ENCODE data around the gene TFB1M. TPM values are rescaled to one million over a fixed set of nuclear protein-coding genes. Genes with fewer than 3 reads are reported as not detected.
A peak's percentile ranks its signal among the peaks of the same experiment; 100 is the strongest.
"Not testable (repeated sequence)": the region's sequence is repeated elsewhere in the genome, so short reads cannot be mapped to it uniquely, and the experiment has no call there.

The TFB1M gene
- total RNA-seq, 2 donors from 2014 or later, result 13.7 to 16.6 TPM

DNA sequence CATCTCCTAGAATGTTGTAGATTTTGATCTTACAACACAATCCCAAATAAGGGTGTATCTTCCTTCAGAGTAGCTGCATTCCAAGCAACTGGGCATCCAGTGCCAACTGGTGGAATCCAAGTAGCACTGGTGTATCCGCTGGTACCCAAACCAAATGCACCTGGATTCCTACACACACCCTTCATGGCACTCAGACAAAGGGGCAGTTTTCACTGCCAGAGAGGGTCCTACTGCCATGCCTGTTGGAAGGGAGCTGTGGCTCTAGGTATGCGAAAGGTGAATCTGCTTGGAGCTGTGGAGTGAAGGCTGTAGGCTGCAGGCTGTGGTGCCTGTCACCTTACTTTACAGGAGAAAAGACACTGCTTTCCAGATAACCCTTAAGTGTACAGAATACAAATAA, 67.5 kb downstream of the TFB1M start:
- Mint-ChIP-seq H3K27me3 (no peaks in the 10 kb centered on the region), H3K4me1 (peaks cover 2% of the 10 kb centered on the region), H3K36me3 (ENCODE audit: low read depth) (no peaks in the 10 kb centered on the region), H3K27ac (no peak overlapping the region), H3K4me3 (no peak overlapping the region)
- DNase-seq, result no peak
- no peaks in the 10 kb centered on the region for H3K9me3 ChIP-seq (ENCODE audit: control insufficient read depth, low read length, poor library complexity, severe bottlenecking)
- ATAC-seq, result no peak

DNA sequence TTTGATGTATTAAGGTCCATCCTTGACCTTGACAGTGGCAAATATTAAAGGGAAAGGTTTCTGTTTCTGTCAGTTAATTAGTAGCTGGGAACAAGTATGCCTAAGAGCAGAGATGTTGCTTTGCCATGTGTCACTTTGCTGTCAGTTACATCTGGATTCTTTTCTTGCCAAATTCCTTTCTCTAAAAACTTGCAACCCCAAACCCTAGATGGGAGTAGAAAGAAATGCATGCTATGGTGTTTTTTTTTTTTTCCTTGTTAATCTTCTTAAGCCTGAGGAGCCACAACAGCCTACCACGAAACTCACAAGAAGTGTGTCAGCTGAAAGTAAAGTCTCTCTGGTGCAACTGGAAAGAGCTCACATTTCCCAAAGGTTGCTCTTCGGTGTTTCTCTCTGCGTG, 68.5 kb downstream of the TFB1M start:
- no peaks in the 10 kb centered on the region for H3K9me3 ChIP-seq (ENCODE audit: control insufficient read depth, low read length, poor library complexity, severe bottlenecking)
- DNase-seq, result no peak
- Mint-ChIP-seq H3K4me1 (peaks cover 2% of the 10 kb centered on the region), H3K27me3 (no peaks in the 10 kb centered on the region), H3K27ac (no peak overlapping the region), H3K4me3 (no peak overlapping the region), H3K36me3 (ENCODE audit: low read depth) (no peaks in the 10 kb centered on the region)
- no peak for ATAC-seq

DNA sequence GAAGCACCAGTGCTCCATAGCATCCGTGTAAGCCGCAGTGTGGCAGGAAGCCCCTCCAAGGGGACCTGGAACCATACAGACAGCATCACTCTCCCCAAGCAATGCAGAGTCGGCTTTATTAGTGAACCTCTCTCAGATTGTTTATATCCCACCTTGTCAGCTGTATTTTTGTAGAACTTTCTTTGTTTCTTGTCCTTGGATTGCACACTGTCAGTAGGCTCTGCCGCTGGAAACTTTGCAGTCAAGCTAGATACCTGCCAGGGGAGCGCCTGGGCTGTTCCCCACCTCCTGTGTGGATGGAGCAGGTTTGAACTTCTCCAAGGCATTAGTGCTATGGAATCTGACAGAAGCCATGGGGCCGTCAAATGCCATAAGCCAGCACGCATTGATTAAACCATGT, 69.1 kb downstream of the TFB1M start:
- DNase-seq (no peak), ATAC-seq (no peak)
- peaks cover 2% of the 10 kb centered on the region for H3K4me1 Mint-ChIP-seq
- peaks cover 4% of the 10 kb centered on the region for H3K27me3 Mint-ChIP-seq
- H3K27ac Mint-ChIP-seq, result no peak overlapping the region
- H3K36me3 Mint-ChIP-seq (ENCODE audit: low read depth), result no peaks in the 10 kb centered on the region
- H3K4me3 Mint-ChIP-seq, result no peak overlapping the region
- no peaks in the 10 kb centered on the region for H3K9me3 ChIP-seq (ENCODE audit: control insufficient read depth, low read length, poor library complexity, severe bottlenecking)

DNA sequence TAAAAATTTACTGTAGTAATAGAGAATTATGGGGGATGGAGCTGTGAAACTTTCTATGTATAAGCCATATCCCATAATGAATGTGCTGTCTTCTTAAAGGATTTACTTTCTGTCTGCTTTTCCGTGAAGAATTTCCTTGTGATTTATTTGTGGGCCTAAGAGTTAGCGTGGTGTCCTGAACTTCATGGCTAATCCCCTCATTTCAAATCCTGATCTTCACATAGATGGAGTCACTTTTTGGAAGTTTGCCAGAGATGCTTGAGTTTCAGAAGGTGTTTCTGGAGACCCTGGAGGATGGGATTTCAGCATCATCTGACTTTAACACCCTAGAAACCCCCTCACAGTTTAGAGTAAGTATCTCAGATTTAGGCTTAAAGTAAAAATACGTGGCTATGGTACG, 69.8 kb downstream of the TFB1M start:
- Mint-ChIP-seq H3K4me3 (no peak overlapping the region), H3K36me3 (ENCODE audit: low read depth) (no peaks in the 10 kb centered on the region), H3K27me3 (peaks cover 9% of the 10 kb centered on the region), H3K27ac (no peak overlapping the region), H3K4me1 (peaks cover 2% of the 10 kb centered on the region)
- DNase-seq (no peak), ATAC-seq (no peak)
- no peaks in the 10 kb centered on the region for H3K9me3 ChIP-seq (ENCODE audit: control insufficient read depth, low read length, poor library complexity, severe bottlenecking)

DNA sequence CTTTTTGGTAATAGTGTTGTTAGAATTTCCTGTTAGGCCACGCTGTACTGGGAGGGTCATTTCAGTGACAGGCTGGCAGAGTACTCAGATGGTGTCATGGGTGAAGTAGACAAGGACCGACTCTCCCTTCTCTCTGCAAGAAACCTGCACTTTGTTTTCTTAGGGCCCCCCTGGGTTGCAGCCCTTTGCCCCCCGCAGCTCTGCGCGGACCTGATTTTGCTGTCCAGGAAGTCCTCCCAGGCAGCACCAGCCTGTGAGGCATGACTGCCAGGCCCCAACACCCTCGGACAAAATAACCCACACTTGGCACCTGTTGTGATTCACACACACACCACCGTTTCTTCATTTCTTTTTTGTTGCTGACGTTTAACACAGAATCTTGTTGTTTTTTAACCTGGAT, 72.3 kb downstream of the TFB1M start:
- no peaks in the 10 kb centered on the region for H3K9me3 ChIP-seq (ENCODE audit: control insufficient read depth, low read length, poor library complexity, severe bottlenecking)
- Mint-ChIP-seq H3K27ac (no peak overlapping the region), H3K27me3 (peaks cover 9% of the 10 kb centered on the region), H3K4me1 (peaks cover 2% of the 10 kb centered on the region), H3K36me3 (ENCODE audit: low read depth) (no peaks in the 10 kb centered on the region), H3K4me3 (no peak overlapping the region)
- ATAC-seq (no peak), DNase-seq (no peak)

DNA sequence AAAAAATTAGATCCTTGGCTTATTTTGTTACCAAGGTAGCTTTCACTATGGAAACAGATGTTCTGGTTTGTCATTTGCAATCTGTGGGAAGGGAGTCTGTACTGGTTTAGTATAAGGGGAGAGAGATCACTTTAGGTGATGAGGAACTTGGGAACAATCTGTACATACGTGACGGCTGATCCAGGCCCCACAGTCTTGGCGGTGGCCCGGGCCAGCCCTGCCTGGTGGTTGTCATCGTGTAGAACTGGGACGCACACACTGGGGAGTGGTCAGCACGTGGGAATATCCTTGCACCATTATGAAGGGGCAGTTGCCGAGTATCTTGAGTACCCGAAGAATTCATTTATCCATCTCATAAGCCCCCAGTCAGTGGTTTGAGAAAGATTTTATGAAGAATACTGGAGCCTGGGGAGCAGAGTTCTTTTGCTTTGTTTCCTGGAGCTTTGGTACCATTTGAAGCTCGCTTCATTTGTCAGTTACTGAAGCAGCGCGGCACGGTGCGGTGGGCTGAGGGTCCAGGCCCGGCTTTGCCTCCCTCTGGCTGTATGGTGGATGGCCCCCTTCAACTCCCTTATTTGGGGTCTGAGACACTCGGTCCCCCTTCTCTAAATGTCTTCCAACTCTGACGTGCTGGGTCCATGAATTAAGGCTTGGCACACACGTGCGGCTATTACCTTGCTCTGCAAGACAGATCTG, 73.2 kb downstream of the TFB1M start:
- no peak overlapping the region for H3K4me3 Mint-ChIP-seq
- no peak for ATAC-seq
- H3K4me1 Mint-ChIP-seq, result peaks cover 2% of the 10 kb centered on the region
- no peaks in the 10 kb centered on the region for H3K9me3 ChIP-seq (ENCODE audit: control insufficient read depth, low read length, poor library complexity, severe bottlenecking)
- peak overlapping the region; percentile 12 for H3K27ac Mint-ChIP-seq
- no peak for DNase-seq
- peaks cover 9% of the 10 kb centered on the region for H3K27me3 Mint-ChIP-seq
- H3K36me3 Mint-ChIP-seq (ENCODE audit: low read depth), result no peaks in the 10 kb centered on the region

DNA sequence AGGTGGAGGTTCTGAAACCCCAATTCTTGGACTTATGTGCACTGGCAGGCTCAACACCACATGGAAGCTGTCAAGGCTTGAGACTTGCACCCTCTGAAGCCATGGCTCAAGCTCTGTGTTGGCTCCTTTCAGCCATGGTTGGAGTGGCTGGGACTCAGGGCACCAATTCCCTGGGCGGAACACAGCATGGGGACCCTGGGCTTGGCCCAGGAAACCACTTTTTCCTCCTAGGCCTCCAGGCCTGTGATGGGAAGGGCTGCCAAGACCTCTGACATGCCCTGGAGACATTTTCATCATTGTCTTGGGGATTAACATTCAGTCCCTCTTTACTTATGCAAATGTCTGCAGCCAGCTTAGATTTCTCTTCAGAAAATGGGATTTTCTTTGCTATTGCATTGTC, 76.7 kb downstream of the TFB1M start:
- DNase-seq (no peak), ATAC-seq (no peak)
- no peak overlapping the region for H3K4me3 Mint-ChIP-seq
- peaks cover 9% of the 10 kb centered on the region for H3K27me3 Mint-ChIP-seq
- no peaks in the 10 kb centered on the region for H3K9me3 ChIP-seq (ENCODE audit: control insufficient read depth, low read length, poor library complexity, severe bottlenecking)
- H3K36me3 Mint-ChIP-seq (ENCODE audit: low read depth), result no peaks in the 10 kb centered on the region
- H3K4me1 Mint-ChIP-seq, result peaks cover 3% of the 10 kb centered on the region
- H3K27ac Mint-ChIP-seq, result no peak overlapping the region

DNA sequence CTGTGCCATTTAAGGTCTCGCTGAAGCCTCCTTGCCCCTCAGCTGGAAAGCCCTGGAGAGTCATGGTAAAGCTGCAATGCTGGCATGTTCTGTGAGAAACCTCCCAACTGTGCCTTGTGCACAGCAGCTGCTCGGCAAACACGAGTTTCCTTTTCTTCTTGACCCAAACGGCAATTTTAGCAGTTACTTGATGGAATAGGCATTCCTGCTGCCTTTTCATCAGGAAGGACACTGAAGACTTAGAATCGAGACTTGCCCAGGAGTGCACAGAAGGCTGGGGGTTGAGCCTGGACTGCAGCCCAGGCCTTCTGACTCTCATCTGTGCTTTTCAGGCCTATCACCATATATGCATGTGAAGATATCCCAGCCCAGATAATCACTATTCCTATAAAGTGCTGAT, 79.2 kb downstream of the TFB1M start:
- DNase-seq (no peak), ATAC-seq (no peak)
- H3K27ac Mint-ChIP-seq, result no peak overlapping the region
- H3K9me3 ChIP-seq (ENCODE audit: control insufficient read depth, low read length, poor library complexity, severe bottlenecking), result no peaks in the 10 kb centered on the region
- peaks cover 4% of the 10 kb centered on the region for H3K27me3 Mint-ChIP-seq
- H3K4me1 Mint-ChIP-seq, result peaks cover 3% of the 10 kb centered on the region
- H3K36me3 Mint-ChIP-seq (ENCODE audit: low read depth), result no peaks in the 10 kb centered on the region
- no peak overlapping the region for H3K4me3 Mint-ChIP-seq

DNA sequence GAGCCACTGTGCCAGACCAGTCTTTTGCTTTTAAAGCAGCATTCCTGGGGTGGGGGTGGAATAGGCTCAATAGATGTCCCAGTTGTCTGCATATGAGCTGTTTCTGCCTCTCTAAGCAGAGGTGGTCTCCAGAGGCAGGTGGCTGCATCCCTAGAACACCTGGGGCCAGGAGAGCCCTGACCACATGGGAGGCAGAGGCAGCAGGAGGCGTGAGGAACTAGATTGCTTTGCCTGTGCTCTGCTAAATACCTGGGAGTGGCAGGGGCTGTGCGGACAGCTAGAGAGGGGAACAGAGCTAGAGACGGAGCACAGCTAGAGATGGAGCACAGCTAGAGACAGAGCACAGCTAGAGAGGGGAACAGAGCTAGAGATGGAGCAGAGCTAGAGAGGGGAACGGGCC, 79.6 kb downstream of the TFB1M start:
- DNase-seq, result no peak

DNA sequence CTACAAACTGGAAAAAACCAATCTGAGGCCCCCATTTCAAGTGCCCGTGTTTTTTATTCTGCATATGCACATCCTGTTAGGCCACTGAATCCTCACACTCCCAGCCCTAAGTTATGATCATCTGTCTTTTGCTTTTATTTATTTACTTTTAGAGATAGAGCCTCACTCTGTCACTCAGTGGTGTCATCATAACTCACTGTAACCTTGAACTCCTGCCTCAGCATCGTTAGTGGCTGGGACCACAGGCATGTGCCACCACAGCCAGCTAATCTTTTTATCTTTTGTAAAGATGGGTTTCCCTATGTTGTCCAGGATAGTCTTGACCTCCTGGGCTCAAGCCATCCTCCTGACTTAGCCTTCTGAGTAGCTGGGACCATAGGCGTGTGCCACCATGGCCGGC, 80.1 kb downstream of the TFB1M start:
- H3K36me3 Mint-ChIP-seq (ENCODE audit: low read depth), result no peaks in the 10 kb centered on the region
- DNase-seq (no peak), ATAC-seq (no peak)
- peaks cover 3% of the 10 kb centered on the region for H3K4me1 Mint-ChIP-seq
- no peak overlapping the region for H3K27ac Mint-ChIP-seq
- H3K27me3 Mint-ChIP-seq, result peaks cover 2% of the 10 kb centered on the region
- no peak overlapping the region for H3K4me3 Mint-ChIP-seq
- H3K9me3 ChIP-seq (ENCODE audit: control insufficient read depth, low read length, poor library complexity, severe bottlenecking), result no peaks in the 10 kb centered on the region

More for the DNA sequence above, 79.6 kb downstream of the TFB1M start:
- no peaks in the 10 kb centered on the region for H3K27me3 Mint-ChIP-seq
- ATAC-seq, result no peak
- H3K4me3 Mint-ChIP-seq, result no peak overlapping the region
- H3K27ac Mint-ChIP-seq, result no peak overlapping the region
- H3K36me3 Mint-ChIP-seq (ENCODE audit: low read depth), result no peaks in the 10 kb centered on the region
- H3K9me3 ChIP-seq (ENCODE audit: control insufficient read depth, low read length, poor library complexity, severe bottlenecking), result no peaks in the 10 kb centered on the region
- H3K4me1 Mint-ChIP-seq, result peaks cover 3% of the 10 kb centered on the region

DNA sequence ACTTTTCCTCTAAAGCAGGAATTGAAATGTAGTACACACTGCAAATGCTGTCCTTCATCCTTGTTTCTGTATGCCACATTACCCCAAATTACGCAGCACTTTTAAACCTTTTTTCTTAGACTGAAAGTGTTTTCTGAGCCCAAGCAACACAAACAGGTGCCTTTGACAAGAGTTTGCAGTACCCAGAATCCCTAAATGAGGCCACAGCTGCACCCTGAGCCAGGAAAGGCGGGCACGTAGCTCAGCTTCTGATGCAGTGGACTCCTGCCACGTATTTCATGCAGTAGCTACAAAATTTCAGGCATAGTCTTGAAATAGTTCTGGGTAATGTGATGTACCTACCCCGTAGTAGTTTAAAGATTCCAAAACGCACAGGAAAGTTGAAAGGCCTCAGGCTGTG, 81.4 kb downstream of the TFB1M start:
- Mint-ChIP-seq H3K27me3 (peaks cover 8% of the 10 kb centered on the region), H3K36me3 (ENCODE audit: low read depth) (no peaks in the 10 kb centered on the region), H3K27ac (no peak overlapping the region), H3K4me3 (no peak overlapping the region), H3K4me1 (peaks cover 3% of the 10 kb centered on the region)
- no peak for DNase-seq
- ATAC-seq, result no peak
- no peaks in the 10 kb centered on the region for H3K9me3 ChIP-seq (ENCODE audit: control insufficient read depth, low read length, poor library complexity, severe bottlenecking)

DNA sequence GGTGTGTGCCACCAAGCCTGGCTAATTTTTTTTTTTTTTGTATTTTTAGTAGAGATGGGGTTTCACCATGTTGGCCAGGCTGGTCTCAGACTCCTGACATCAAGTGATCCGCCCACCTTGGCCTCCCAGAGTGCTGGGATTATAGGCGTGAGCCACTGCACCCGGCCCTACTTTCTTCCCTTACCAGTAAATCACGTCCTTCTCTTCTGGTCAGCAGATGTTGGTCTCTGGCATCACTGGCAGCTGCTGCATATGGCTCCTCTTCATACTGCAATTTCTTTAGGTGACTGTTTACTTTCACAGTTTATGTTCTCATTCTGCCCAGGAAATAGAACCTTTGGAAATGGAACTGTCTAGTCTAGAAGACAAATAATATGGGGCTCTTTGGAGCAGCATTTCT, 83.3 kb downstream of the TFB1M start:
- not testable (repeated sequence) for H3K27ac Mint-ChIP-seq; H3K4me3 Mint-ChIP-seq; ATAC-seq; H3K36me3 Mint-ChIP-seq (ENCODE audit: low read depth); H3K9me3 ChIP-seq (ENCODE audit: control insufficient read depth, low read length, poor library complexity, severe bottlenecking); DNase-seq; H3K4me1 Mint-ChIP-seq
- H3K27me3 Mint-ChIP-seq, result peaks cover 19% of the 10 kb centered on the region

DNA sequence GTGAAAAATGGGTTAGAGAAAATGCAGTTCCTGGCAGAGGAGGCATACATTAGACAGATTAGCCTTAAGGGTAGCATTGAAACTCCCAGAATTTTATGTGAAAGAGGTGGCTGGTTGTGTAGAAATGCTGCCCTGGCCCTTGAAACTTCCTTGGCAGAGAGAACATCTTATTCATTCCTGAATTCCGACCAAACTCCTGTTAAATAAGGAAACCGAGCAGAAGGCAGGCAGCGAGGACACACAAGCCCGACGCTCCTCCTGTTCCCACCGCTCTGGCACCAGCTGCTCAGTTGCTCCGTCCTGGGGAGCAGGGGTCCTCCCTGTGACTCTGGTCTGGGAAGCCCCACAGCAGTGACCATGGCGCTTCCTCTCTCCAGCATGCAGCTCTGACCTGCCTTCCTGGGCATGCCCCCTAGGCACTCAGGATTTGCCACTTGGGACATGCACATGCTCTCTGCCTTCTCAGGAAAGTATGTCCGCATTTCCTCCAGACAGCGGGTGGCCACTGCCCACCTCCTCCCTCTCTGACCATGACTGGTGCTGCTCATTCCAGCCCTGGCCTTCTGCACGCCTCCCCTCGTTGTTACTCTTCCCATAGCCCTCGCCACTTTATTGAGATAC, 85.6 kb downstream of the TFB1M start:
- Mint-ChIP-seq H3K36me3 (ENCODE audit: low read depth) (no peaks in the 10 kb centered on the region), H3K27ac (no peak overlapping the region), H3K4me3 (no peak overlapping the region), H3K27me3 (peaks cover 29% of the 10 kb centered on the region), H3K4me1 (peaks cover 4% of the 10 kb centered on the region)
- ATAC-seq, result no peak
- no peak for DNase-seq
- no peaks in the 10 kb centered on the region for H3K9me3 ChIP-seq (ENCODE audit: control insufficient read depth, low read length, poor library complexity, severe bottlenecking)

DNA sequence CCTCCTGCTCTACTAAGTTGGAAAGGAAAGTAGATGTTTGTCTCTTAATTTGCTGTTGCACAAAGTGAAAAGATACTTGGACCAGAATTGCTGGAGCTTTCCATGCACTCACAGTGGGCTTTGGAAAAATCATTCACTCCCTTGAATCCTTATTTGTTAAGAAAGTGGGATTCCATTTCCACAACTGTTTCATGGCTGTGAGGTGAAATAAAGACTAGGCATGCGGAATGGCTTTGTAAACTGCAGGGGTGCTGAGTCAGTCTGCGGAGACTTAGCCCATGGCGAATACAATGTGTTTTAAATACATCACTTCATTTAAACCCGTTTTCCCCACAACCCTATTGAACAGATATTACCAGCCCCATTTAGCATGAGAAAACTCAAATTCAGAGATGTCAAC, 87.2 kb downstream of the TFB1M start:
- Mint-ChIP-seq H3K4me3 (no peak overlapping the region), H3K36me3 (ENCODE audit: low read depth) (no peaks in the 10 kb centered on the region), H3K27ac (no peak overlapping the region), H3K27me3 (peaks cover 30% of the 10 kb centered on the region), H3K4me1 (peaks cover 4% of the 10 kb centered on the region)
- DNase-seq (no peak), ATAC-seq (no peak)
- no peaks in the 10 kb centered on the region for H3K9me3 ChIP-seq (ENCODE audit: control insufficient read depth, low read length, poor library complexity, severe bottlenecking)

Measured in T-helper 17 cell (primary cell).